ENCODE data around the gene ZNF24. TPM values are rescaled to one million over a fixed set of nuclear protein-coding genes. Genes with fewer than 3 reads are reported as not detected.

The ZNF24 gene
- total RNA-seq, 1 experiment from 2014 or later = 54.7 TPM

DNA sequence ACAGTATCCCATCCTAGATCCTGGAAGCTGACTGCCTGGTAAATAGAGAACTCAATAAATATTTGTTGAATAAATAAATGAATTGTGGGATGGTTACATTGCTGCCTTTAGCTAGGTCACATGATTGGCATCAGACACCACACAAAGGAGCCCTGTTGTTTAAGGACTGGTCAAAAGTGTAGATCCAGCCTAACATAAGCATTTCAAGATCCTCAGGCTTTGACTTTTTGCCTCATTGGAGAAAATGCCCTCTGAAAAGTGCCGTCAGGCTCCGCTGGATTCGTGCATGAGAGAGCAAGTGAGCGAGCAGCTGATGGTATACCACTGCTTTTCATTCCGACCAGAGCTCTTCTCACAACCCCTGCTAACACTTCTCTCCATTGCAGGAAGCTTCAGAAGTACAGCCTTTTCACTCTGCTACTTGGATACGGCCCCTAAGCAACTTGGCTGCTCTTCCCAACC lies 1.3 kb upstream of the ZNF24 start:
- TF ChIP-seq ELF1 (IDR thresholded peaks at IDR 0.05; ENCODE audit: borderline replicate concordance, low read depth) (no peak), EZH2 (IDR thresholded peaks at IDR 0.05) (no peak), EZH2phosphoT487 (IDR thresholded peaks at IDR 0.05; ENCODE audit: borderline replicate concordance) (no peak), FOSL1 (IDR thresholded peaks at IDR 0.05; ENCODE audit: low read depth) (no peak), YY1 (IDR thresholded peaks at IDR 0.05; ENCODE audit: extremely low read depth, insufficient replicate concordance, low read depth, low read length) (no peak), ZNF274 (IDR thresholded peaks at IDR 0.05; ENCODE audit: low read depth, low read length) (no peak), JUND (IDR thresholded peaks at IDR 0.05) (no peak), CEBPB (IDR thresholded peaks at IDR 0.05; ENCODE audit: low read depth) (no peak), TCF7L2 (IDR thresholded peaks at IDR 0.05; ENCODE audit: borderline replicate concordance, extremely low read depth, insufficient read depth, insufficient read length) (no peak), EGR1 (IDR thresholded peaks at IDR 0.05; ENCODE audit: low read depth) (no peak), RAD21 (IDR thresholded peaks at IDR 0.05; ENCODE audit: low read depth) (no peak), ZFX (IDR thresholded peaks at IDR 0.05) (no peak), SP1 (IDR thresholded peaks at IDR 0.05; ENCODE audit: low read depth) (no peak), SRF (IDR thresholded peaks at IDR 0.05; ENCODE audit: low read depth) (no peak), SIN3A (IDR thresholded peaks at IDR 0.05; ENCODE audit: low read depth) (no peak)
- TF ChIP-seq, protein P1, sequence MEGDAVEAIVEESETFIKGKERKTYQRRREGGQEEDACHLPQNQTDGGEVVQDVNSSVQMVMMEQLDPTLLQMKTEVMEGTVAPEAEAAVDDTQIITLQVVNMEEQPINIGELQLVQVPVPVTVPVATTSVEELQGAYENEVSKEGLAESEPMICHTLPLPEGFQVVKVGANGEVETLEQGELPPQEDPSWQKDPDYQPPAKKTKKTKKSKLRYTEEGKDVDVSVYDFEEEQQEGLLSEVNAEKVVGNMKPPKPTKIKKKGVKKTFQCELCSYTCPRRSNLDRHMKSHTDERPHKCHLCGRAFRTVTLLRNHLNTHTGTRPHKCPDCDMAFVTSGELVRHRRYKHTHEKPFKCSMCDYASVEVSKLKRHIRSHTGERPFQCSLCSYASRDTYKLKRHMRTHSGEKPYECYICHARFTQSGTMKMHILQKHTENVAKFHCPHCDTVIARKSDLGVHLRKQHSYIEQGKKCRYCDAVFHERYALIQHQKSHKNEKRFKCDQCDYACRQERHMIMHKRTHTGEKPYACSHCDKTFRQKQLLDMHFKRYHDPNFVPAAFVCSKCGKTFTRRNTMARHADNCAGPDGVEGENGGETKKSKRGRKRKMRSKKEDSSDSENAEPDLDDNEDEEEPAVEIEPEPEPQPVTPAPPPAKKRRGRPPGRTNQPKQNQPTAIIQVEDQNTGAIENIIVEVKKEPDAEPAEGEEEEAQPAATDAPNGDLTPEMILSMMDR (IDR thresholded peaks at IDR 0.05 in 2 of 3, conservative IDR thresholded peaks at IDR 0.05 in 1 of 3; ENCODE audit: borderline replicate concordance in 1 of 3, insufficient read depth in 1 of 3, low read depth in 2 of 3, low read length in 2 of 3) = no peak
- TF ChIP-seq, protein P2, sequence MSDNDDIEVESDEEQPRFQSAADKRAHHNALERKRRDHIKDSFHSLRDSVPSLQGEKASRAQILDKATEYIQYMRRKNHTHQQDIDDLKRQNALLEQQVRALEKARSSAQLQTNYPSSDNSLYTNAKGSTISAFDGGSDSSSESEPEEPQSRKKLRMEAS (IDR thresholded peaks at IDR 0.05) = no peak
- TF ChIP-seq, protein P3, sequence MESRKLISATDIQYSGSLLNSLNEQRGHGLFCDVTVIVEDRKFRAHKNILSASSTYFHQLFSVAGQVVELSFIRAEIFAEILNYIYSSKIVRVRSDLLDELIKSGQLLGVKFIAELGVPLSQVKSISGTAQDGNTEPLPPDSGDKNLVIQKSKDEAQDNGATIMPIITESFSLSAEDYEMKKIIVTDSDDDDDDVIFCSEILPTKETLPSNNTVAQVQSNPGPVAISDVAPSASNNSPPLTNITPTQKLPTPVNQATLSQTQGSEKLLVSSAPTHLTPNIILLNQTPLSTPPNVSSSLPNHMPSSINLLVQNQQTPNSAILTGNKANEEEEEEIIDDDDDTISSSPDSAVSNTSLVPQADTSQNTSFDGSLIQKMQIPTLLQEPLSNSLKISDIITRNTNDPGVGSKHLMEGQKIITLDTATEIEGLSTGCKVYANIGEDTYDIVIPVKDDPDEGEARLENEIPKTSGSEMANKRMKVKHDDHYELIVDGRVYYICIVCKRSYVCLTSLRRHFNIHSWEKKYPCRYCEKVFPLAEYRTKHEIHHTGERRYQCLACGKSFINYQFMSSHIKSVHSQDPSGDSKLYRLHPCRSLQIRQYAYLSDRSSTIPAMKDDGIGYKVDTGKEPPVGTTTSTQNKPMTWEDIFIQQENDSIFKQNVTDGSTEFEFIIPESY (IDR thresholded peaks at IDR 0.05; ENCODE audit: extremely low read depth, insufficient replicate concordance, low read length) = no peak
- TF ChIP-seq, protein P4, sequence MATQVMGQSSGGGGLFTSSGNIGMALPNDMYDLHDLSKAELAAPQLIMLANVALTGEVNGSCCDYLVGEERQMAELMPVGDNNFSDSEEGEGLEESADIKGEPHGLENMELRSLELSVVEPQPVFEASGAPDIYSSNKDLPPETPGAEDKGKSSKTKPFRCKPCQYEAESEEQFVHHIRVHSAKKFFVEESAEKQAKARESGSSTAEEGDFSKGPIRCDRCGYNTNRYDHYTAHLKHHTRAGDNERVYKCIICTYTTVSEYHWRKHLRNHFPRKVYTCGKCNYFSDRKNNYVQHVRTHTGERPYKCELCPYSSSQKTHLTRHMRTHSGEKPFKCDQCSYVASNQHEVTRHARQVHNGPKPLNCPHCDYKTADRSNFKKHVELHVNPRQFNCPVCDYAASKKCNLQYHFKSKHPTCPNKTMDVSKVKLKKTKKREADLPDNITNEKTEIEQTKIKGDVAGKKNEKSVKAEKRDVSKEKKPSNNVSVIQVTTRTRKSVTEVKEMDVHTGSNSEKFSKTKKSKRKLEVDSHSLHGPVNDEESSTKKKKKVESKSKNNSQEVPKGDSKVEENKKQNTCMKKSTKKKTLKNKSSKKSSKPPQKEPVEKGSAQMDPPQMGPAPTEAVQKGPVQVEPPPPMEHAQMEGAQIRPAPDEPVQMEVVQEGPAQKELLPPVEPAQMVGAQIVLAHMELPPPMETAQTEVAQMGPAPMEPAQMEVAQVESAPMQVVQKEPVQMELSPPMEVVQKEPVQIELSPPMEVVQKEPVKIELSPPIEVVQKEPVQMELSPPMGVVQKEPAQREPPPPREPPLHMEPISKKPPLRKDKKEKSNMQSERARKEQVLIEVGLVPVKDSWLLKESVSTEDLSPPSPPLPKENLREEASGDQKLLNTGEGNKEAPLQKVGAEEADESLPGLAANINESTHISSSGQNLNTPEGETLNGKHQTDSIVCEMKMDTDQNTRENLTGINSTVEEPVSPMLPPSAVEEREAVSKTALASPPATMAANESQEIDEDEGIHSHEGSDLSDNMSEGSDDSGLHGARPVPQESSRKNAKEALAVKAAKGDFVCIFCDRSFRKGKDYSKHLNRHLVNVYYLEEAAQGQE (IDR thresholded peaks at IDR 0.05; ENCODE audit: low read depth) = no peak
- H3K9me3 ChIP-seq (ENCODE audit: control insufficient read depth in 1 of 2, insufficient read depth in 1 of 2, low read depth in 1 of 2, low read length in 2 of 2) = no peaks in the 10 kb centered on the region
- intact Hi-C loops (cut with micrococcal nuclease) = loop anchor here (5.0 to 10.0 kb wide), 2 partner anchors 108 to 481 kb away; no protein-coding TSS in a partner anchor
- H3K4me1 ChIP-seq (ENCODE audit: control insufficient read depth in 1 of 2, insufficient read depth in 2 of 2, low read length in 2 of 2) = peaks cover 11 to 16% of the 10 kb centered on the region in 2 experiments; a peak in 3 of 4 replicates
- no peak overlapping the region for H3K4me3 ChIP-seq (replicated peaks in 1 of 2; ENCODE audit: low read depth in 1 of 2, low read length in 2 of 2)
- no TSS peak for BruUV-seq (replicated peaks)
- no peak overlapping the region for H2AFZ ChIP-seq (ENCODE audit: low read depth, low read length, poor library complexity, severe bottlenecking)
- POLR2A ChIA-PET = interaction anchor here (1.5 kb wide), 1 partner anchor 10 kb away, joined by 5 read pairs; no protein-coding TSS in a partner anchor
- peaks cover 37% of the 10 kb centered on the region for H3K79me2 ChIP-seq (ENCODE audit: insufficient read depth, low read length)
- no peak overlapping the region for H3K27ac ChIP-seq (ENCODE audit: low read depth, low read length)
- H3K36me3 ChIP-seq (ENCODE audit: control insufficient read depth in 1 of 2, insufficient read depth in 2 of 2, low read length in 2 of 2) = peaks cover 3% of the 10 kb centered on the region in 2 experiments; a peak in 1 of 4 replicates
- H3K9ac ChIP-seq (ENCODE audit: low read length) = no peak overlapping the region
- ATAC-seq (no peak), DNase-seq (ENCODE audit: low read depth, low spot score) (no peak)
- RAD21 ChIA-PET (ENCODE audit: low non-redundant PET in 1 of 2, low total read pairs in 2 of 2, uncharacterized antibody in 2 of 2, unreplicated experiment in 2 of 2) = no interaction called here
- CTCF ChIA-PET = interaction anchor here (1.9 kb wide), 1 partner anchor 10 kb away, joined by 7 read pairs; no protein-coding TSS in a partner anchor
- no peaks in the 10 kb centered on the region for H3K9me2 ChIP-seq (ENCODE audit: insufficient read depth)
- H4K20me1 ChIP-seq (ENCODE audit: insufficient read depth) = peaks cover 9% of the 10 kb centered on the region; the same call in 1 of the 2 replicates
- no peaks in the 10 kb centered on the region for H3K27me3 ChIP-seq (ENCODE audit: insufficient read depth, low read length)
- no peak overlapping the region; the same call in 1 of the 2 replicates for H3K4me2 ChIP-seq (ENCODE audit: low read length)

All from HCT116 (cell line).